Choroid plexus epithelial cell (primary cell): Measurements from ENCODE around the gene ERCC6L.

Experiments
- DNase-seq: peaks from one replicate; pipeline ENCODE4 v3.0.0-alpha.2; 2010; ENCODE audit warnings: low read depth
- H3K4me3 ChIP-seq: 2 replicates; pipeline ENCODE4 v1.5.1; 2011; ENCODE audit warnings: low read depth, mild to moderate bottlenecking, control low read depth, low read length, moderate library complexity
- CTCF ChIP-seq: conservative IDR thresholded peaks from 2 replicates; pipeline ENCODE4 v1.5.1; 2011; ENCODE audit warnings: low read depth, mild to moderate bottlenecking, control low read depth, inconsistent platforms, low read length, moderate library complexity

Gene ERCC6L

GRCh38 chrX:72238721-72239475 lies at the start of gene ERCC6L:
Gene ERCC6L, minus strand, starts transcription at chrX:72239027. Its CDS starts 116 bp downstream, at chrX:72238911.
- no peak for TF ChIP-seq CTCF
- peak; percentile 91 for DNase-seq
- H3K4me3 ChIP-seq, result peak within 1 kb of the TSS; percentile 53

- no peak overlapping the region for H3K4me3 ChIP-seq
- DNase-seq, result no peak
- TF ChIP-seq CTCF, result no peak
These were observed 43.5 kb upstream of the ERCC6L start for GRCh38 chrX:72282302-72282701.

GRCh38 chrX:72280321-72280845 lies 41.6 kb upstream of the ERCC6L start:
- no peak for DNase-seq
- H3K4me3 ChIP-seq, result no peak overlapping the region
- TF ChIP-seq CTCF, result no peak

- H3K4me3 ChIP-seq, result peak overlapping the region; percentile 79
- DNase-seq, result no peak
- TF ChIP-seq CTCF, result no peak
These were observed 37.7 kb upstream of the ERCC6L start for GRCh38 chrX:72276478-72276953.

GRCh38 chrX:72274526-72274925 lies 35.7 kb upstream of the ERCC6L start:
- DNase-seq, result peak; percentile 49

GRCh38 chrX:72273718-72274117 lies 34.9 kb upstream of the ERCC6L start:
- TF ChIP-seq CTCF, result no peak
- H3K4me3 ChIP-seq, result peak overlapping the region; percentile 1
- no peak for DNase-seq

More at GRCh38 chrX:72274526-72274925, 35.7 kb upstream of the ERCC6L start:
- peak overlapping the region; percentile 79 for H3K4me3 ChIP-seq
- no peak for TF ChIP-seq CTCF
